Activated CD4-positive, alpha-beta T cell treated with anti-CD3 and anti-CD28 coated beads for 36 hours (primary cell): ENCODE measurements around the gene AQP6. TPM values are rescaled to one million over a fixed set of nuclear protein-coding genes. Genes with fewer than 3 reads are reported as not detected.
A peak's percentile ranks its signal among the peaks of the same experiment; 100 is the strongest.
"Not testable (repeated sequence)": the region's sequence is repeated elsewhere in the genome, so short reads cannot be mapped to it uniquely, and the experiment has no call there.

Experiments
- ATAC-seq: fragments of 200-7000 bp; cut with Tn5 transposase; one replicate; pipeline ENCODE4 v1.10.0; 2021; ENCODE audit warnings: mild to moderate bottlenecking, moderate library complexity
- CTCF ChIA-PET: fragments of 350-600 bp; sonication (Branson Sonifier 250); formaldehyde crosslinking; loops from one replicate; lab custom pipeline; 2021; ENCODE audit warnings: antibody characterized with exemption; lab: Charles Lee
- POLR2A ChIA-PET: fragments of 350-600 bp; sonication (Branson Sonifier 250); formaldehyde crosslinking; loops from one replicate; lab custom pipeline; 2021; ENCODE audit warnings: antibody characterized with exemption, inconsistent platforms; lab: Charles Lee
- DNase-seq: peaks from one replicate; pipeline ENCODE4 v3.0.0-alpha.2; 2020
- H3K27ac Mint-ChIP-seq: one replicate; pipeline ENCODE4 v1.8.0; 2021; ENCODE audit warnings: mixed read lengths
- H3K27me3 Mint-ChIP-seq: one replicate; pipeline ENCODE4 v1.8.0; 2021; ENCODE audit warnings: mixed read lengths
- H3K36me3 Mint-ChIP-seq: one replicate; pipeline ENCODE4 v1.8.0; 2021; ENCODE audit warnings: low read depth, mixed read lengths
- H3K4me1 Mint-ChIP-seq: one replicate; pipeline ENCODE4 v1.8.0; 2021; ENCODE audit warnings: mixed read lengths
- H3K4me3 Mint-ChIP-seq: one replicate; pipeline ENCODE4 v1.8.0; 2021; ENCODE audit warnings: mild to moderate bottlenecking, moderate library complexity, mixed read lengths
- H3K9me3 Mint-ChIP-seq: one replicate; pipeline ENCODE4 v1.8.0; 2021; ENCODE audit warnings: low read depth, mixed read lengths
- intact Hi-C, 2 experiments: fragments of 100-400 bp; cut with DNase I in 1 of 2; cut with micrococcal nuclease in 1 of 2; formaldehyde crosslinking; loops; one replicate each; pipeline versions ENCODE4 v1.14.2 to v1.15.1; 2022 to 2024; cut with DNase I, micrococcal nuclease
- total RNA-seq, 2 experiments: library from RNA; stranded (reverse); gene quantifications; one replicate each; pipeline ENCODE4 v1.2.3, GENCODE V29; 2021

The AQP6 gene
- total RNA-seq, 2 experiments from 2014 or later: not detected

DNA sequence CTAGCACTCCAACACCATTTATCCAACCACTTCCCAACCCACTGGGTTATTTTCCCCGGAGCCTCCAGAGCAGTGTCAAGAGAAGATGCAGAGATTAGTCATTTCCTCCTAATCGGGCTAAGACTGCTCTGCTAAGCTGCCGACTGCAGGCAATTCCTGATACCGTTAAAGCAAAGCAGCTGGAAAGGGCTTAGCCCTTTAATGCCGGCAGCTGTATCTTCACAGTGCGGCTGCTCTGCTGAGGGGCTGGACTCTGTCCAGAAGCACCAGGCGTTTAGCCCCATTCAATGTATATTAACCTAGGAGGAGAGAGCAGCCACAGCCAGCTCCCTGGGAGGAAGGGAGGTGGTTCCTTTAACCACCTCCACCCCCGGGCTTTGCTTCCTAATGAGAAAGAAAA is 11.1 kb downstream of the AQP6 start:
- H3K4me3 Mint-ChIP-seq: no peak overlapping the region
- peaks cover 6% of the 10 kb centered on the region for H3K4me1 Mint-ChIP-seq
- ChIA-PET POLR2A (interaction anchor here (0.7 kb wide), 1 partner anchor 911 kb away, joined by 3 read pairs; no protein-coding TSS in a partner anchor), CTCF (interaction anchor here (0.5 to 10.5 kb wide), 7 partner anchors 16 to 1464 kb away, joined by 3 to 98 read pairs (median 3); no protein-coding TSS in a partner anchor)
- no peaks in the 10 kb centered on the region for H3K9me3 Mint-ChIP-seq
- intact Hi-C loops: no loop called here
- H3K27me3 Mint-ChIP-seq: no peaks in the 10 kb centered on the region
- DNase-seq (no peak), ATAC-seq (no peak)
- no peak overlapping the region for H3K27ac Mint-ChIP-seq
- H3K36me3 Mint-ChIP-seq: peaks cover 10% of the 10 kb centered on the region

DNA sequence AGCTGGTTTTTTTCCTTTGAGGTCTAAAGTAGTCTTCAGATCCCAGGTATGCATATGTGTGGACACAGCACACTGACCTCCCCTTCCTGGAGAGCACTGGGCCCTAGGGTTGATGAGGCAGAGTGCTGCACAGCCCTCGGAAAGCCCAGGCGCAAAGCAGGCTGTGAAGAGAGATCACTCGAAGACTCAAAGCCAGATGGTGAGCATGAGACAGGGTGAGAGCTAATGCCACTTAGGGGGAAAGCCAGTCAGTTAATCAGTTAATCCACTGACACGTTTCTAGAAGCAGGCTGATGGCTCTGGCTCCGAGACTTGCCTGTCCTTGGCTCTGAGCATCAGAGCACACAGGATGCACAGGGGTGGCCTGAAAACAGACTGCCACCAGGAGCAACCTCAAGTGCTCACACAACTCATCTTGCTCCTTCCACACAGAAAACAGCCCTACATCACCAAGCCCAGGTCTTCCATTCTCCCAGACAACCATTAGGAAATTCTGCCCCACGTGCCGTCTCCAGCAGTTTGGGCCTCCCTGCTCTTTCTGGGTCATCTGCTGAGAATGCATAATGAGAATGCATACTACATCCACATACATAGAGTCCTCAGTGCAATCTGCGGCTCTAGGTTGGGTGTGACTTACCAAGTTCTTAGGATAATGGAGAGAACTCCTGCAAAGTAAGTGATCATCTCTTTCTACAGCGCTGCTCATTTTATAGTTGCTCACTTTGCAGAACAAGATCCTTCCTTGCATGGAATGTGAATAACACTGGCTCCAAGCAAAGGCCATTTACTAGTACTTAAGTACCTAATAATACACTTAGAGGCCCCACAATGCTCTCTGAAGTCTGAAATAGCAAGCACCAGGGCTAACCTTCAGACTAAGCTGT is 12.0 kb downstream of the AQP6 start:
- Mint-ChIP-seq H3K9me3 (no peaks in the 10 kb centered on the region), H3K4me1 (peaks cover 6% of the 10 kb centered on the region), H3K27ac (no peak overlapping the region), H3K27me3 (no peaks in the 10 kb centered on the region), H3K4me3 (no peak overlapping the region), H3K36me3 (peaks cover 14% of the 10 kb centered on the region)
- DNase-seq (no peak), ATAC-seq (no peak)
- CTCF ChIA-PET: interaction anchor here (0.5 to 10.5 kb wide), 3 partner anchors 17 to 1463 kb away, joined by 3 to 98 read pairs (median 4); no protein-coding TSS in a partner anchor
- POLR2A ChIA-PET: no interaction called here
- intact Hi-C loops: no loop called here

DNA sequence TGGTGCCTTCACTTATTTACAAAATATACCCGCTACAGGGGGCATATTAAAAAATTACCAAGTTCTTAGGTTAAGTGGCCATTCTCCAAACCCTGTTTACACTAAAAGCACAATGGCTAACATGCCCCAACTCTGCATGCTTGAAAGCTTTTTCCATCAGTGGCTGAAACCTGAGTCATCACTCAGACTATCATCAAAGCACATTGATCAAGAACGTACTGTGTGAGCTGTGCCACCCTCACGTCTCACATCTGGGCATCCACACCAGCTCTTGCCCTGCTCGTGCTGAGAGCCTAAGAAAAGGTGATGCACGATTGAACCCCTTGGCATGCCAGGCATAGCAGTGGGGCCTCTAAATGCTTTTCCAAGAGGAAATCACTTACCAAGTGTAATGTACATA is 13.2 kb downstream of the AQP6 start:
- no peaks in the 10 kb centered on the region for H3K27me3 Mint-ChIP-seq
- H3K4me3 Mint-ChIP-seq: no peak overlapping the region
- ChIA-PET POLR2A (no interaction called here), CTCF (interaction anchor here (0.6 to 10.5 kb wide), 9 partner anchors 18 to 900 kb away, joined by 3 to 98 read pairs (median 4); no protein-coding TSS in a partner anchor)
- ATAC-seq: peak; percentile 84
- no peaks in the 10 kb centered on the region for H3K9me3 Mint-ChIP-seq
- intact Hi-C loops: no loop called here
- peaks cover 6% of the 10 kb centered on the region for H3K4me1 Mint-ChIP-seq
- H3K27ac Mint-ChIP-seq: no peak overlapping the region
- H3K36me3 Mint-ChIP-seq: peaks cover 24% of the 10 kb centered on the region
- DNase-seq: peak; percentile 32

- H3K4me3 Mint-ChIP-seq, H3K9me3 Mint-ChIP-seq, H3K27me3 Mint-ChIP-seq, ATAC-seq, H3K4me1 Mint-ChIP-seq, intact Hi-C loops, DNase-seq: not testable (repeated sequence)
- ChIA-PET CTCF (interaction anchor here (0.6 to 10.5 kb wide), 5 partner anchors 19 to 335 kb away, joined by 3 to 98 read pairs (median 5); no protein-coding TSS in a partner anchor), POLR2A (interaction anchor here (0.6 kb wide), 1 partner anchor 55 kb away, joined by 3 read pairs; no protein-coding TSS in a partner anchor)
- H3K36me3 Mint-ChIP-seq: peaks cover 24% of the 10 kb centered on the region
- H3K27ac Mint-ChIP-seq: peak overlapping the region; percentile 66
Observed at GRCh38 chr12:49986476-49986875, 13.7 kb downstream of the AQP6 start.

DNA sequence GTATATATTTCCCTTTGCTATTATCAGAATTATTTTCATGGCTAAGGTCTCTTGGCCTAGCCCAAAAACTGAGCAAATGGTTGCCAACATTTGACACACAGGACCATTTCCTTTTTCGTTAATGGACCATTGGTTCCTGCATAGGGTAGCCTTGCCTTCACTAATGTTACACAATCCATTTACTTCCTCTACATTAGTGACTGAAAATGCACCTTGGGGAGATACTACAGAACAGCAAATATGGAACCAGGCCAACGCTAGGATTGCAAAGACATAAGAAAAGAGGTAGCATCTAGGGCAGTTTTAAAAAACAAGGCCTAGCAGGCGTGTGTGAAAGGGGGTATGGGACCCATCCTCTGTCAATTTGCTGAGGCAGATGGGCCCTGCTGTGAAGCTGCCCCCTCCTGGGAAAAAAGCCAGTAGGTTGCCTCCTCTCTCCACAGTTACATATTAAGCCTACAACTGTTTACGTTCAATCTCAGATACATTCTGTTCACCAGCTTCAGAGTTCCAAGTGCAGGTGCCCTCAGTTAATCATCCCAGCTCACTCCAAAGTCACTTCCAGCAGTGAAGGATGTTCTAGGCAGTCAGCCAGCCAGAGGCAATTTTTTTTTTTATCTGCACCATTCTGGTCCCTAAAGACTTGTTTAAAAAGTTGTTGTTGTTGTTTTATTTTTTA is 15.0 kb downstream of the AQP6 start:
- H3K9me3 Mint-ChIP-seq: no peaks in the 10 kb centered on the region
- H3K4me1 Mint-ChIP-seq: peaks cover 6% of the 10 kb centered on the region
- DNase-seq (no peak), ATAC-seq (no peak)
- no peak overlapping the region for H3K27ac Mint-ChIP-seq
- intact Hi-C loops: no loop called here
- no peak overlapping the region for H3K4me3 Mint-ChIP-seq
- ChIA-PET POLR2A (no interaction called here), CTCF (interaction anchor here (10.5 kb wide), 1 partner anchor 20 kb away, joined by 98 read pairs; no protein-coding TSS in a partner anchor)
- peaks cover 35% of the 10 kb centered on the region for H3K36me3 Mint-ChIP-seq
- no peaks in the 10 kb centered on the region for H3K27me3 Mint-ChIP-seq

DNA sequence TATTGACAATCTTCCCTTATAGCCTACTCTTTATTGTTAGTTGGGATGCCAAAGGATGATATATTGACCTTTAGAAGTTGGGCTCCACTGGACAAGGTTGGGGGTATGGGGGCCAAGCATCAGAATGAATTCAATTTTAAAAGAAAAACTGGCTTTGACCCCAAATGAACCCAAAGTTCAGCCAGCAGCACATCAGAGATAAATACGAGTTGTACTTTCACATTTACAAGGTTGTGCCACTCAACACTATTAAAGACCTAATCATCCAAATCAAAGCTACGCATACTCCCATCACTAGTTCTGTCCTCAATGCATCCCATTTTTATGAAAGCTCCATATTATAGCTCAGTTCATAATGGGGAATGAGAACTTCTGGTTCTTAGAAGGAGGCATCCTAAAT is 16.7 kb downstream of the AQP6 start:
- CTCF ChIA-PET: interaction anchor here (0.6 to 2.0 kb wide), 3 partner anchors 36 to 97 kb away, joined by 3 to 9 read pairs (median 3); partner anchors contain the start of gene RACGAP1
- H3K4me3 Mint-ChIP-seq, ATAC-seq, H3K27ac Mint-ChIP-seq, H3K9me3 Mint-ChIP-seq, POLR2A ChIA-PET, intact Hi-C loops, DNase-seq, H3K27me3 Mint-ChIP-seq, H3K4me1 Mint-ChIP-seq: not testable (repeated sequence)
- peaks cover 46% of the 10 kb centered on the region for H3K36me3 Mint-ChIP-seq

- DNase-seq (no peak), ATAC-seq (no peak)
- intact Hi-C loops: no loop called here
- Mint-ChIP-seq H3K9me3 (no peaks in the 10 kb centered on the region), H3K4me1 (peaks cover 6% of the 10 kb centered on the region), H3K27ac (no peak overlapping the region), H3K36me3 (peaks cover 53% of the 10 kb centered on the region), H3K4me3 (no peak overlapping the region), H3K27me3 (no peaks in the 10 kb centered on the region)
- ChIA-PET POLR2A (no interaction called here), CTCF (interaction anchor here (0.6 to 3.7 kb wide), 7 partner anchors 23 to 147 kb away, joined by 3 to 16 read pairs (median 3); partner anchors contain the start of gene RACGAP1)
Observed at GRCh38 chr12:49990273-49990672, 17.5 kb downstream of the AQP6 start.

DNA sequence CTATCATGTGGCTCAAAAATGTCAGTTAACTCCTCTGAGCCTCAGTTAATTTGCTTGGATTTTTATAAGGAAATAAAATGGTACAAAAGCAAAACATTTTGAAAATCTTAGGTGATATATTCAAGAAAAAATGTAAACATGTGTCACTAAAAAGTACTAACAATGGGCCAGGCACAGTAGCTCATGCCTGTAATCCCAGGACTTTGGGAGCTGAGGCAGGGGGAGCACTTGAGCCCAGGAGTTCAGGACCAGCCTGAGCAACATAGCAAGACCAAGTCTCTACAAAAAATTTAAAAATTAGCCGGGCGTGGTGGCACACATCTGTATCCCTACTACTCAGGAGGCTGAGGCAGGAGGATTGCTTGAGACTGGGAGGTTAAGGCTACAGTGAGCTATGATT is 25.7 kb downstream of the AQP6 start:
- DNase-seq: no peak
- Mint-ChIP-seq H3K27ac (no peak overlapping the region), H3K4me3 (no peak overlapping the region), H3K36me3 (peaks cover 55% of the 10 kb centered on the region), H3K4me1 (no peaks in the 10 kb centered on the region), H3K9me3 (no peaks in the 10 kb centered on the region), H3K27me3 (no peaks in the 10 kb centered on the region)
- ChIA-PET CTCF (no interaction called here), POLR2A (no interaction called here)
- intact Hi-C loops: no loop called here
- no peak for ATAC-seq

- no peaks in the 10 kb centered on the region for H3K9me3 Mint-ChIP-seq
- H3K4me3 Mint-ChIP-seq: no peak overlapping the region
- POLR2A ChIA-PET: no interaction called here
- intact Hi-C loops: no loop called here
- H3K36me3 Mint-ChIP-seq: peaks cover 56% of the 10 kb centered on the region
- no peak for ATAC-seq
- H3K27ac Mint-ChIP-seq: no peak overlapping the region
- DNase-seq: no peak
- peaks cover 10% of the 10 kb centered on the region for H3K4me1 Mint-ChIP-seq
- no peaks in the 10 kb centered on the region for H3K27me3 Mint-ChIP-seq
- CTCF ChIA-PET: interaction anchor here (0.9 to 1.6 kb wide), 7 partner anchors 20 to 86 kb away, joined by 3 to 5 read pairs (median 4); no protein-coding TSS in a partner anchor
Observed at GRCh38 chr12:50003595-50003994, 30.8 kb downstream of the AQP6 start.

GRCh38 chr12:50004696-50005095 is 31.9 kb downstream of the AQP6 start:
- peaks cover 10% of the 10 kb centered on the region for H3K4me1 Mint-ChIP-seq
- POLR2A ChIA-PET: no interaction called here
- ATAC-seq (no peak), DNase-seq (no peak)
- CTCF ChIA-PET: interaction anchor here (0.6 to 2.2 kb wide), 6 partner anchors 35 to 186 kb away, joined by 3 to 16 read pairs (median 4); no protein-coding TSS in a partner anchor
- H3K4me3 Mint-ChIP-seq: no peak overlapping the region
- no peaks in the 10 kb centered on the region for H3K9me3 Mint-ChIP-seq
- peaks cover 50% of the 10 kb centered on the region for H3K36me3 Mint-ChIP-seq
- H3K27ac Mint-ChIP-seq: no peak overlapping the region
- H3K27me3 Mint-ChIP-seq: no peaks in the 10 kb centered on the region
- intact Hi-C loops: no loop called here

DNA sequence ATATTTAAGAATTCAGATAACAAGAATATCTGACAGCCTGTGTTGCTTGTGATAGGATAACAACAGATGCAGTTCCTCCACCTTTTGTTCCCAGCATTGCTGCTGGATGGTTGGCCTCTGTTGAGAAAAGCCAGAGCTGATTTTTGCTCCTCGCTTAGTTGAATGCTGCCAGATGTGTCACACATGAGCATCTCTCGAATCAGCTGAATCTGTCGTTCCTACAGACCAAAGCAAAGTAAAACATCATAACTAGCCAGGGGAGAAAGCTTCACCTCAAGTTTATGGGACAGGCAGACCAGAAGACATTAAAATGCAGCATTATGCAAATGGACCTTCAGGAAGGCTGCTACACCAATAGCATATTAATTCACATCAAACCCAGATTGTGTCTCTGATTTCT is 32.4 kb downstream of the AQP6 start:
- POLR2A ChIA-PET: no interaction called here
- Mint-ChIP-seq H3K27me3 (no peaks in the 10 kb centered on the region), H3K9me3 (no peaks in the 10 kb centered on the region), H3K27ac (no peak overlapping the region), H3K4me1 (peaks cover 10% of the 10 kb centered on the region), H3K36me3 (peaks cover 51% of the 10 kb centered on the region), H3K4me3 (no peak overlapping the region)
- intact Hi-C loops: no loop called here
- CTCF ChIA-PET: interaction anchor here (0.6 to 2.2 kb wide), 4 partner anchors 38 to 186 kb away, joined by 3 to 16 read pairs (median 4); no protein-coding TSS in a partner anchor
- DNase-seq (no peak), ATAC-seq (no peak)
